NCI-H748 treated with DMSO at 0.1 percent for 48 hours (cell line): ENCODE measurements around the gene IQSEC2.

ENCODE experiments used
- DNase-seq: peaks from one replicate; lab custom pipeline; 2025; lab: John Stamatoyannopoulos, UW

IQSEC2 gene

GRCh38 chrX:53268173-53268572 lies 13.2 kb downstream of the IQSEC2 start:
- DNase-seq: no peak

DNA sequence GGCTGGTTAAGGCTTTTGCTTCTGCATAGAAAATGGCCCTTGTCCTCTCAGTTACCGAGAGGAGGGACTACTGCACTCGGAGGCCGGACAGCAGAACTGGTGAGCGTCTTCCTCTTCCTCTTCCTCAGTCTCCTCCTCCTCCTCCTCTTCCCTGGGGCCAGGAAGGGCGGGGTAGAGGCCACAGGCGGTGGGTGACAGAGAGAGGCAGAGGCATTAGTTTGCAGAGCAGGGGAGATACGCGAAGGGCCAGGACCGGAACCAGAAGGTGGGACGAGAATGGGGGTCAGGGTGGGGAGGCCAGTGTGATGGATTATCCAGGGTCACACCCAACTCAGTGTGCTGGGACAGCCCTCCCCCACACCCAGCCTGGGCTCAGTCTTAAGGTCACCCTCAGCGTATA lies 14.5 kb downstream of the IQSEC2 start:
- no peak for DNase-seq

DNA sequence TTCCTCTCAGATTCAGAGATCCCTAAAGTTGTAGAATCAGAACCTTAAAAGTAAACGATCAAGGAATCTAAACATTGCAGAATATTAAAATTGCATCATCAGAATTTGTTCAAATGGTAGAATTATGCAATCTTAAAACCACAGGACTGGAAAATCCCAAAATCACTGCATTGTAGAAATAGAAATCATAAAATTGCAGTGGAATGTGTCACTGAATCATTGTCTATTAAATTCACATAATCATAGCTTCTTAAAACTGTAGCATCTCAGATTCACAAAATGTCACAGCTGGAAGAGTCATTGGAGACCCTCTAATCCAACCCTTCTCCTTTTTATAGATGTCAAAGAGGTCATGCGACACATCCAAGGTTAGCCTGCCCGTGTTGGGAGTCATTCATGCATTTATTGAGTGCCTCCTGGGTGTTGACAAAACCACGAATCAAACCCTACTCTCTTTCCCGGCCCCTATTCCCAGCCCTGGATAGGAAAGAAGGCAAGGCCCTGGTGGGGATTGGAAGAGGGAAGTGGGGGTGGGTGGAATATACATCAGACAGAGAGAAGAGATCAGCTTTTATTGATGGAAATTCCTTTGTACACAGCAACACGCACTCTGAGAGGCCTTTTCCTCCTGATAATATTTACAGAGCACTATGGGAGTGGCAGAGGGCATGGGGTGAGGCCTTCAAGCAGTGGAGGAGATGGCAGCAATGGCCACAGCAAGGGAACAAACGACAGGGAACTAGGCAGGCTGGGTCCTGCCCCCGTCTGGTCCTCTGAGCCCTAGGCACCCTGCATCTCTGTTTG lies 15.4 kb downstream of the IQSEC2 start:
- DNase-seq: no peak

DNA sequence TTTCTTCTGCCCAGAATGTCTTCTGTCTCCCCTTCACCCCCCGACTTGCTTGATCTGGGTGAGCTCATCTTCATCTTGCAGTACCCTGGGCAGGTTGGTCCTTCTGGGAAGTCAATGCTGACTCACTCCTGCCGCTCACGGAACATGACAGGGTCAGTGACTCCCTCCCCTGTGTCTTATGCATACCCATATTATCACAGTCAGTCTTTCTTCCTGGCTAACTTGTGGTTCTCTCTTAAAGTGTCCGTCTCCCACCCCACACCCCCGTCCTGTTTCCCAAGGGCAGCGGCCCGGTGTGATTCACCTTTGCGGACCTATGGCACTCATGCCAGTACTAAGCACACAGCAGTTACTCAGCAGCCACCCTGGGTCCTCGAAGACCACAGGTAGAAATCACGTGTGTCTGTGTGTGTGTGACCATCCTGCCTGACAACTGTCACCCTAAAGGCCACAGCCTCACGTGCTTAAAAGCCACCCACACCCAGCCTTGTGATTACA lies 17.7 kb downstream of the IQSEC2 start:
- DNase-seq: no peak

DNA sequence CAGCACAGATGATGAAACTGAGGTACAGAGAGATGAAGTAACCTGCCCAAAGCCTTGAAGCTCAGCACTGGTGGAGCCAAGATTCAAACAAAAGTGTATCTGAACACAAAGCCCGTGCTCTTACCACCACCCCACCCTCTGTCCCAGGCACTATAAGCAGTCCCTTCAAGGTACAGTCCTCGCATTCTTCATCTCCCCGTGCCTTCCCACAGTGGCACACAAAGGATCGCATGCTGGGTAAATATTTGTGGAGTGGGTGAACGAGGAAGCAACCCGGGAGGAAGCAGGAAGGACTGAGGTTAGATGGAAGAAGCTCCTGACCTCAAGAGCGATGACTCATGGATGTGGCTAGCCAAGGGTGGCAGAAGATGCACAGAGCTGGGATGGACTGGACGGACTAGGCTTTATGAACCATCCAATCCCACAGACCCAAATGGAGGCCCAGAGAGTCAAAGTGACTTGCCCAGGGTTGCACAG lies 18.4 kb downstream of the IQSEC2 start:
- no peak for DNase-seq

DNA sequence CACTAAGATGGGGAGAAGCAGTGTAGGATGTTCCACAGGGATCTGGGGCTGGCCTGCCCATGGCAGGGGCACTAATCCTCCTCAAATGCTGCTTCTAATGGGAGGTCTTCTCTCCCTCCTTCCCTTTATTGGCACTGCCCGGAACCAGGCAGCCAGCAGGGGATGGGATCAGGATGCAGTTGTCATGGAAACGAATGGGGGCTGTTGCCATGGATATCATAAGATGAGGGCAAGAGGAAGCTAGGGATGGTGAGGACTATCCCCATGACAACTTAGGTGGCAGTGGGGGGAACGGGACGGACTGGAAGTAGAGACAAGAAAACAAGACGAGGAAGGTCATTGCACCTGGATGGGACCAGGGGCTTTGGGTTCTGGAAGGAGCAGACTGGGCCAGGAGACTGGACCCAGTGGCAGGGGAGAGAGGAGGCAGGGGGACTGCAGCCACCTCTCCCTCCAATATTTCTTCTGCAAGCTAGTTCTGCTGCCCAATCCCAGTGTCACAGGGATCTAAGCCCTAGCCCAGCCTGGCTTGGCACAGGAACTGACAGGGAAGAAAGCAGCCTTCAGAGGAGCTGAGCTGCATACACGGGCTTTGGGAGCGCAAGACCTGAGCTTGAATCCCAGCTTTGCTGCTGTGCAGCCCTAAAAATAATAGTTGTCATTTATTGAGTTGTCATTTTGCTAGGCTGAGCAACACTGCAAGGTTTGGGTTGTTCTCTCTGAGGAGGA lies 19.0 kb downstream of the IQSEC2 start:
- no peak for DNase-seq

DNA sequence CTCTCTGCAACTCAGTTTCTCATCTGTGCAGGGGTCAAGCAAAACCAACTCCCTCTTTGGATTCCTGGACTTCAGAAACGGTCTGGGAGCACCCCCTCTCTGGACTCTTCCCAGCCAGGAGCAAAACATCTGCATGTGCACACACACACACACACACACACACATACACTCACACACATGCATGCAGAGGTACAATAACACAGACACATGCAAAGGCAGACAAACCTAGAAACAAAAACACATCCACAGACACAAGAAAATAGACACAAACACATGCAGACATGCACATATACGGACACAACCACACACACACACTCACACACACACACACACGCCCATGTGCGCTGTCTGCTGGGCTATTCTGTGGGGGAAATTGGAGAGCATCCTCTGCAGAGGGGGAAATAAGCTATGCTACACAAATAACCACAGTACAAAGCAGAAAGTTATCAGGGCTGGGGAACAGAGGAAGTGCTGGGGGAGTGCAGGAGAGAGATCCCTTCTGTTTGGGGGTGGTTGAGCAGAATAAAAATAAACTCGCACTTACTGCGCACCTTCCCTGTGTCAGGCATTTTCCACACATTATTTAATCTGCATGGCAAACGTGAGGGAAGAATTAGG lies 19.9 kb downstream of the IQSEC2 start:
- DNase-seq: no peak

DNA sequence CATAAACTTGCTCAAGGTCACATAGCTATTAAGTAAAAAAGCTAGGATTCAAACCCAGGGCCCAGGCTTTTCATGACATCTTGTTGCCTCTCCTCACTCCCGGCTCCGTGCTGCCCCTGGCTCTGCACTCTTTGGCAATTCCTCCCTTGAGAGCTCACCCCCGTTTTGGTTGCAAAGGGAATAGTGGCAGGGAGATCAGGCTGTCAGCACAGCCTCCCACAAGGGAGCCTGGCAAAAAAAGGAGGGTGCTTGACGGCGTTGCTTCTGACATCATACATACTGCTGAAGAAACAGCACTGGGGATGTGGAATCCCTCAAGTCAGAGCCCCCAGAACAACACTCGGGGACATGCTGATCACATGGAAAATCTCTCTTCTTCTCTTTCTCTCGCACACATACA lies 20.5 kb downstream of the IQSEC2 start:
- no peak for DNase-seq

DNA sequence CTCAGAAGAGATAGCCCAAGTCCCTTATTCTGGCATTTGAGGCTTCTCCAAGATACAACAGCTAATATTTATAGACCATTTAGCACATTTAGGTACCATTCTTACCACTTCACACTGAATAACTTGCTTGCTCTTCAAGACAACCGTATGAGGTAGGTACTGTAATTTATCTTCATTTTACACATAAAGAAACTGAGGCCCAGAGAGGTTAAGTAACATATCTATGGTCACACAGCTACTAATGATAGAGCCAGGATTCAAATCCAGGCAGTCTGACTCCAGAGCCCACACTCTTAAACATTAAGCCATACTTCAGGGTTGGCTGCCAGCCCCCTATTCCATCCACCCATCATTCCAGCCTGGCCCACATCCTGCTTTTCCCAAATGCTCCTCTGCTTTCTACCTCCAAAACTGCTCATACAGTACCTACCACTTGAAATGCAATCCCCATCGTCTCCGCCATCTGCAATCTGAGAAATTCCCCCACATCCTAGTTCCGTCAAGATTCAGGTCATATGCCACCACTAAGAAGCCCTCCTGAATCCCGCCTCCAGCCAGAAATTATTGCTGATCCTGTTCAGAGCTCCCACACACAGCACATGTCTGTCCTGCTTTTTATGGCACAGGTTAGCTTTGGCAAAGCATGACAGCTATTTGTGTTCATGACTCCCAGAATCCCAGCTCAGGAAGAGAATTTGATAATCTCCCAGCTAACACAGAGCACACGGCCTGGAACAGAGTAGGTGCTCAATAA lies 23.5 kb downstream of the IQSEC2 start:
- no peak for DNase-seq

DNA sequence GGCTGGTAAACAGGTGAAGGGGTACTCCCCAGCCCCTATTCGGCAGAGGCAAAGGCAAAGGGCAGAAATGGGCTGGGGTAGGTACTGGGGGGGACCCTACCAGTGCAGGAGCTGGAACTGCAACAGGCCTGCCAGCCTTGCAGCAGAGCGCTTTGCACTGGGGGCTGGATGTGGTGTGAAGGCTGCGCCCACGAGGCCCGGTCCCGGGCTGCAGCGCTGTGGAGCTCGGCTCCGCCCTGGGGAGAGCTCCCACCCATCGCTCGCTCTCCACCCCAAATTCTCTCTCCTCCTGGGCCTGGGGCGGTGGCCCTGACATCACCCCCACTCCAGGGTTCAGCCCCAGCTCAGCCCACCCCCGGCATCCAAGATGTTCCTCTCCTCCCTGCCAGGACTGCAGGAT lies 24.2 kb downstream of the IQSEC2 start:
- no peak for DNase-seq

GRCh38 chrX:53256446-53257041 lies 24.8 kb downstream of the IQSEC2 start:
- no peak for DNase-seq

GRCh38 chrX:53255738-53256191 lies 25.6 kb downstream of the IQSEC2 start:
- DNase-seq: no peak

DNA sequence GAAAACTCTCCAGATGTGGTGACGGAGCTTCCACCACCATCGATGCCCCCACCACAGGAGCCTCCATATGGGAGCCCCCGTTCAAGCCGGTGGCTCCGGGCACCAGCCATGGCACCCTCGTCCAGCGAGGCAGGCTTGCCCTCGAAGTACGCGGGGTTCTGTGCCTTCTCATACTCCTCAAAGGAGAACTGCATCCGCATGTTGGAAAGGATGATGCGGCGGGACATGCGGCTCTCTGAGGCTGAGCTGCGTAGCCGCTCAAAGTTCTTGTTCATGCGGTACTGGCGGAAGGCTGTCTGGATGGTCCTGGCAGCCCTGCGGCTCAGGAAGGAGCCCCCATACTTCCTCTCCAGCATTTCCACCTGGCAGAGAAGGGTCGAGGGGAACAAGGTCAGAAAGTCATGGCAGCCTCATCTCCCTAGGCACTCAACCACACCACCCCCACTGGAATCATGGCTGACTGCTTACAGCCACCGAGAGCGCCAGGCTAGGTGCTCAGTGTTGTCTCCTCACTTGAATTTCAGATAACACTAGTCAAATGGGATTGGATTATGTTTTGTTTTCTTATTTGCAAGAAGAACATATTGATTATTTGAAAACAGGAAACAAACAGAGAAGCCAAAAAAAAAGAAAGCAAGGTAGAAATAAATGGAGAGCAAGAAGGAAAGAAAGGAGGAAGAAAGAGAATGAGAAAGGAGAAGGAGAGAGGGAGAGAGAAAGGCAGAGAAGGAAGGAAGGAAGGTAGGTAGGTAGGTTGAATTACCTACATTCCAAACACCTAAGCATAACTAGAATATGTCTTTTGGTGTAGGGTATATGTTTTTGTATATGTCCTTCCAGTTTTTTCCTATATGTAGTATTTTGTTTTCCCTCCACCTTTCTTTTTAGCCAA lies 26.6 kb downstream of the IQSEC2 start:
- DNase-seq: no peak

GRCh38 chrX:53253293-53254020 lies 27.9 kb downstream of the IQSEC2 start:
- no peak for DNase-seq

- DNase-seq: no peak
These were observed 30.1 kb downstream of the IQSEC2 start for GRCh38 chrX:53251307-53251706.

GRCh38 chrX:53250556-53250955 lies 30.8 kb downstream of the IQSEC2 start:
- no peak for DNase-seq

- DNase-seq: no peak
These were observed 31.9 kb downstream of the IQSEC2 start for GRCh38 chrX:53249408-53250042.

GRCh38 chrX:53247928-53248327 lies 33.5 kb downstream of the IQSEC2 start:
- no peak for DNase-seq

DNA sequence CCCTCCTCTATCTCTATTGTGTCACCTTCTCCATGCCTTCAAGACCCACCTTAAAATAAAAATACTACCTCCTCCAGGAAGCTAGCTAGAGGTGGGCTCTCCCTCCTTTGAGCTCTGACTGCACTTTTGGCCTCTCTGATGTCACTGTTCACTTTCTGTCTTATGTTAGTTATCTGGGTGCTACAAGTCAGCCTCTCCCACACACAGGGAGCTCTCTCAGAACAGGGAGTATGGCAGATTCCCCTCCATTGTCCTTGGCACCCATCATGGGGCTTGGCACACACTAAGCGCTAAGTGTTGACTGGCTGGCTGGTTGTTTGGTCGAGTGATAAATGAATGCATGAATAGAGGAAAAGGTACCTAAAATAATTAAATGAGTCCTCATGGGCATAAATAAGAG lies 35.2 kb downstream of the IQSEC2 start:
- no peak for DNase-seq
